Type B pancreatic cell (in vitro differentiated cells): ENCODE measurements around the gene COL2A1. TPM values are rescaled to one million over a fixed set of nuclear protein-coding genes. Genes with fewer than 3 reads are reported as not detected.

Experiments used
- DNase-seq: peaks from one replicate; pipeline ENCODE4 v3.0.0; 2021; ENCODE audit warnings: mixed read lengths; ENCODE audit not compliant: unreplicated experiment; ENCODE audit errors: extremely low spot score
- H3K27ac Mint-ChIP-seq: 2 replicates; pipeline ENCODE4 v1.8.0; 2021; ENCODE audit warnings: mild to moderate bottlenecking, mixed read lengths
- H3K27me3 Mint-ChIP-seq: 2 replicates; pipeline ENCODE4 v1.8.0; 2021; ENCODE audit warnings: mixed read lengths
- H3K36me3 Mint-ChIP-seq: 2 replicates; pipeline ENCODE4 v1.8.0; 2021; ENCODE audit warnings: mixed read lengths
- H3K4me1 Mint-ChIP-seq: one replicate; pipeline ENCODE4 v1.8.0; 2021; ENCODE audit warnings: mixed read lengths; ENCODE audit not compliant: unreplicated experiment
- H3K4me3 Mint-ChIP-seq: 2 replicates; pipeline ENCODE4 v1.8.0; 2021; ENCODE audit warnings: mild to moderate bottlenecking, mixed read lengths
- H3K9me3 Mint-ChIP-seq: 2 replicates; pipeline ENCODE4 v1.8.0; 2021; ENCODE audit warnings: mixed read lengths
- total RNA-seq: library from RNA; stranded (reverse); gene quantifications from 2 replicates; pipeline ENCODE4 v1.2.1, GENCODE V29; 2021; ENCODE audit warnings: low replicate concordance
- TF ChIP-seq, protein P1 (sequence below): fragments of 200-600 bp; sonication (generic); conservative IDR thresholded peaks from 2 replicates; pipeline ENCODE4 v1.5.0; 2021; ENCODE audit warnings: antibody characterized with exemption, mild to moderate bottlenecking

The COL2A1 gene
- total RNA-seq, 1 donor from 2014 or later: 227 TPM

GRCh38 chr12:47970843-47971242 lies 33.4 kb downstream of the COL2A1 start:
- TF ChIP-seq, protein P1, sequence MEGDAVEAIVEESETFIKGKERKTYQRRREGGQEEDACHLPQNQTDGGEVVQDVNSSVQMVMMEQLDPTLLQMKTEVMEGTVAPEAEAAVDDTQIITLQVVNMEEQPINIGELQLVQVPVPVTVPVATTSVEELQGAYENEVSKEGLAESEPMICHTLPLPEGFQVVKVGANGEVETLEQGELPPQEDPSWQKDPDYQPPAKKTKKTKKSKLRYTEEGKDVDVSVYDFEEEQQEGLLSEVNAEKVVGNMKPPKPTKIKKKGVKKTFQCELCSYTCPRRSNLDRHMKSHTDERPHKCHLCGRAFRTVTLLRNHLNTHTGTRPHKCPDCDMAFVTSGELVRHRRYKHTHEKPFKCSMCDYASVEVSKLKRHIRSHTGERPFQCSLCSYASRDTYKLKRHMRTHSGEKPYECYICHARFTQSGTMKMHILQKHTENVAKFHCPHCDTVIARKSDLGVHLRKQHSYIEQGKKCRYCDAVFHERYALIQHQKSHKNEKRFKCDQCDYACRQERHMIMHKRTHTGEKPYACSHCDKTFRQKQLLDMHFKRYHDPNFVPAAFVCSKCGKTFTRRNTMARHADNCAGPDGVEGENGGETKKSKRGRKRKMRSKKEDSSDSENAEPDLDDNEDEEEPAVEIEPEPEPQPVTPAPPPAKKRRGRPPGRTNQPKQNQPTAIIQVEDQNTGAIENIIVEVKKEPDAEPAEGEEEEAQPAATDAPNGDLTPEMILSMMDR: no peak
- Mint-ChIP-seq H3K4me3 (no peak overlapping the region), H3K9me3 (no peaks in the 10 kb centered on the region), H3K27me3 (no peaks in the 10 kb centered on the region), H3K36me3 (peaks cover 4% of the 10 kb centered on the region), H3K27ac (peak overlapping the region; percentile 41), H3K4me1 (peaks cover under 1% of the 10 kb centered on the region)
- DNase-seq: no peak

DNA sequence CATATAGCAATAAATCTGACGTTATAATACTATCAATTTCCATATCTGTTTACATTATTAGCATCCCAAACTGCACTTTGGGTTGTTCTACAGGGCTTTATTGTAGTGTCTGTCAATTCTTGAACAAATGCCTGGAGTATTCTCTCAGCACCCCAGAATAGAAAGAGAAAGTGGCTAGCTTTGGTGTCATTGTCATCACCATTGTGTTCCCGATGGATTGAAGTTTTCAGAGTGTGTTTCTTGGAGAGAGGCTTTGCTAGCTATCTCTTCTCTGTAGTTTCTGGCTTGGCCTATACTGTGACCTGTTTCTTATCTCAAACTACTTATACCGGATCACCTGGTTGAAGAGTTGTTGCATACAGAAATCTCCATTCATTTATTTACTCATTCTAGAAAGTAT lies 34.4 kb downstream of the COL2A1 start:
- no peak for DNase-seq
- peaks cover 8% of the 10 kb centered on the region for H3K4me1 Mint-ChIP-seq
- no peaks in the 10 kb centered on the region for H3K27me3 Mint-ChIP-seq
- TF ChIP-seq, protein P1: no peak
- H3K4me3 Mint-ChIP-seq: no peak overlapping the region
- peaks cover 4% of the 10 kb centered on the region for H3K36me3 Mint-ChIP-seq
- no peaks in the 10 kb centered on the region for H3K9me3 Mint-ChIP-seq
- no peak overlapping the region for H3K27ac Mint-ChIP-seq

GRCh38 chr12:47967461-47968321 lies 36.6 kb downstream of the COL2A1 start:
- Mint-ChIP-seq H3K9me3 (no peaks in the 10 kb centered on the region), H3K27me3 (peaks cover 5% of the 10 kb centered on the region), H3K36me3 (peaks cover 4% of the 10 kb centered on the region), H3K4me3 (no peak overlapping the region), H3K27ac (no peak overlapping the region), H3K4me1 (peaks cover 26% of the 10 kb centered on the region)
- TF ChIP-seq, protein P1: no peak
- no peak for DNase-seq

DNA sequence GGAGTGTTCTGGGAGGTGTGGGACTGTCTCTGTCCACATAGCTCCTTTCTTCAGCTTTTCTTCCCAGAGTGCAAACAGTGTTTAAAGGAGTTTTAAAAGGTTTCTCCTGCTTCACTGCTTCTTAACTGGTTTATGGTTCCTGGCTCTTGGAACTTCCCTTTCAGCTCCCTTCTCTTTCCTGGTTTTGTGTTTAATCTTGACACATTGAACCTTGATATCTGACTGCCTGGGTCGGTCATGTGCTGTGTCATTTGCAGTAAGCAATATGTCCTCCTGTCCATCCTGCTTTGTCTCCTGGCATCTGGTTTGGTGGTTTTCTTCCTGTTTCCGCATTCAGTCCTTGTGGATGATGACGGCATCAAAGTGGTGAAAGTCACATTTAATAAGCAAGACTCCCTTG lies 38.7 kb downstream of the COL2A1 start:
- peaks cover 26% of the 10 kb centered on the region for H3K4me1 Mint-ChIP-seq
- TF ChIP-seq, protein P1: no peak
- no peaks in the 10 kb centered on the region for H3K36me3 Mint-ChIP-seq
- peaks cover 7% of the 10 kb centered on the region for H3K27me3 Mint-ChIP-seq
- DNase-seq: no peak
- no peaks in the 10 kb centered on the region for H3K9me3 Mint-ChIP-seq
- H3K27ac Mint-ChIP-seq: no peak overlapping the region
- peak overlapping the region; percentile 53 for H3K4me3 Mint-ChIP-seq

GRCh38 chr12:47964106-47964728 lies 40.1 kb downstream of the COL2A1 start:
- Mint-ChIP-seq H3K36me3 (no peaks in the 10 kb centered on the region), H3K27me3 (peaks cover 7% of the 10 kb centered on the region), H3K4me1 (peaks cover 26% of the 10 kb centered on the region), H3K27ac (peak overlapping the region; percentile 83), H3K9me3 (no peaks in the 10 kb centered on the region), H3K4me3 (peak overlapping the region; percentile 99)
- DNase-seq: no peak
- TF ChIP-seq, protein P1: no peak
